ENCODE results near the gene XRN2. TPM values are rescaled to one million over a fixed set of nuclear protein-coding genes. Genes with fewer than 3 reads are reported as not detected.

The XRN2 gene
- total RNA-seq, 1 donor from 2014 or later: 156 TPM

DNA sequence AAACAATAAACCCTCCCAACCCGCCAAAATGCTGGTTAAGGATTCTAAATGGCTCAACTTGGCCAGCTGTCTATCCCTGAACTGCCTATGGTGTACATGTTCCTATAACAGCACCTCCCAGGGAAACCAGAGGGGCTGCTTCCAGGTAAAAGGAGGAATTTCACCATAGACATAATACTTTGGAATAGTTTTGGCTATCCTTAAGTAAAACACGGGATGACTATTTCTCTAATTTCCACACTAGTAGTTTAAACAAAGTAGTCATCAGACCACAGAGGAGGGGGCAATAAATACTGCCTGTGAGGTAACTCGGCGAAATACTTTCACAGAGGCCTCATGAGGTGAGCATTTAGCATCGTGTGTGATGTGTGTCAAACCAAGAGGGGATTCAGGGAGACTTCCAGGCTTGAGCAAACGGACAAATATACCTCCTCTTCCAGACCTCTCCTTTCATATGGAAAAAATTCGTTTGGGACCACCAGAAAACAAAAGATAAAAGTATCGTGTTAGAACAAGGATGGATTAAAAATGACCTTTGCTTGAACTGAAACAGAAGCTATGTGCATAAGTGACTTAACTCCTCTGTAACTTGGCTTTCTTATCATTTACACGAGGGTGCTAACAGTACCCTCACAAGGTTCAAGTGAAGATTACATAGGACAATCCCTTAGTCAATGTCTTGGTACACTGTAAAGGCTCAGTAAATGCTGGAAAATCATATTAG, 1.0 kb upstream of the XRN2 start:
- no peak for DNase-seq (ENCODE audit: low read depth)

- DNase-seq (ENCODE audit: low read depth): no peak
Measured at GRCh38 chr20:21302664-21303060, 469 bp upstream of the XRN2 start.

DNA sequence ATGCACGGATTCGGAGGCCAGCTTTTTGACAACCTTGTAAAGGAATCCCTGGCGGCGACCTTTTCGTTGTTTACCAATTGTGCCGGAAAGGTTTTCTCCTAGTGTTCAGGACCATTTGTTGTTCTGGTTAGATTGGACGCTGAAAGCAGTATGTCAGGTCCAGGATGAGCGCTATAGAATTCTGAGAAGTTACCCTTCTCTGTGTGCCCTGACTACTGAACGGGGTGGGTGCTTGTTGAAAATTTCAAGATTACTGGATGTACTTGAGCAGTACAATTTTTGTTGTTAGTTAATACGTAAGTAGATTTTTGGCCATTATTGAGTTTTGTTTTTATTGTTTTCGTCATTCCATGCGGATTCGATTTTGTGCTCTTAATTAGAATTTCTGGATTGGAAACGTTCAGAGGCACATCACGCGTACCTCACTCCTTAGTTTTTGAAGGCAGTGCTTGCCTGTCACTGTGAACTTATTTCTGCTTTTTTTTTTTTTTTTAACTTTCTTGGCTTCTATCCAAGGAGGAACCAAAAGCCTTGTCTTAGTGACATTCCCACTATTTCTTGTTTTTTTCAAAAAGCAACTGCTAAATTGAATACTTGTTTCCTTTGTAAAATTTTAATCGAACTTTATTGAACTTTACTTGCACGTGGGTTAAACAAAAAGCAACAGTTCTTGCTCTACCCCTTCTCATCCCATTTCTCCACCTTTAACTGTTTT, 898 bp downstream of the XRN2 start:
- peak; percentile 25 for DNase-seq (ENCODE audit: low read depth)

- no peak for DNase-seq (ENCODE audit: low read depth)
Measured at GRCh38 chr20:21308340-21308739, 5.2 kb downstream of the XRN2 start.

- DNase-seq (ENCODE audit: low read depth): no peak
Measured at GRCh38 chr20:21309678-21310467, 6.7 kb downstream of the XRN2 start.

- no peak for DNase-seq (ENCODE audit: low read depth)
Measured at GRCh38 chr20:21312813-21313474, 9.8 kb downstream of the XRN2 start.

GRCh38 chr20:21315138-21315537, 12.0 kb downstream of the XRN2 start:
- no peak for DNase-seq (ENCODE audit: low read depth)

GRCh38 chr20:21322083-21322710, 19.1 kb downstream of the XRN2 start:
- DNase-seq (ENCODE audit: low read depth): no peak

- peak; percentile 31 for DNase-seq (ENCODE audit: low read depth)
Measured at GRCh38 chr20:21322921-21323331, 19.8 kb downstream of the XRN2 start.

DNA sequence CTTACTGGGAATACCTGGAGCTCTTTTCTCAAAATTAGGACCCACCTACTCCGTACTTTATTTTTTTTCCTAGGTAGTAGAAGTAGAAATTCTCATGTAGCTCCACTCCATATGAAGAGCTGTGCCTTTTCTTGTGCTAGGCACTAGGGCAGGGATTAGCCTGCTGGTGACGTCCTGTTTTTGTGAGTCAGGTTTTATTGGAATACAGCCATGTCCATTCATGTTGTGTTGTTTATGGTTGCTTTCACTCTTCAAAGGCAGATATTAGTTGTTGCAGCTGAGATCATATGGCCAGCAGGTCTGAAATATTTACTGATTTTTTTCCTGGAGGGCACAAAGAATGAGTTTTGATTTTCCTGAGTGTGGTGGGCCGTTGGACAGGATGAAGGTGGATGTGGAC, 20.5 kb downstream of the XRN2 start:
- peak; percentile 85 for DNase-seq (ENCODE audit: low read depth)

DNA sequence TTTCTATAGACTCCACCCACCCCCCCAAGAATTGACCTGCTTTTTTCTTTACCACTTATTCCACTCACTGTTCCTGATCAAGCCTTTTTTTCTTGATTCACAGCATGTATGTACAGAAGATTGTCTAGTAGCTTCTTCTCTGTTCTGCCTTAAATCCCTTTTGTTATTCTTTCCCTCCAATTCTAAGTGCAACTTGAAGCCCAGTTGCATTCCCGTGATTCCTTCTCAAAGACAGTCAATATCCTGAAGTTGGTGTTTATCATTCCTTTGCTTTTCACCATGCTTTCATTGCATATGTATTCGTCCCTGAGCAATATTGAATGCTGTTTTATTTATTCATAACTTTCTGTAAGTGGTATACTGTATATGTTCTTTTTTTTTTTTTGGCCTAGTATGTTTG, 21.0 kb downstream of the XRN2 start:
- no peak for DNase-seq (ENCODE audit: low read depth)

- no peak for DNase-seq (ENCODE audit: low read depth)
Measured at GRCh38 chr20:21325296-21325695, 22.2 kb downstream of the XRN2 start.

DNA sequence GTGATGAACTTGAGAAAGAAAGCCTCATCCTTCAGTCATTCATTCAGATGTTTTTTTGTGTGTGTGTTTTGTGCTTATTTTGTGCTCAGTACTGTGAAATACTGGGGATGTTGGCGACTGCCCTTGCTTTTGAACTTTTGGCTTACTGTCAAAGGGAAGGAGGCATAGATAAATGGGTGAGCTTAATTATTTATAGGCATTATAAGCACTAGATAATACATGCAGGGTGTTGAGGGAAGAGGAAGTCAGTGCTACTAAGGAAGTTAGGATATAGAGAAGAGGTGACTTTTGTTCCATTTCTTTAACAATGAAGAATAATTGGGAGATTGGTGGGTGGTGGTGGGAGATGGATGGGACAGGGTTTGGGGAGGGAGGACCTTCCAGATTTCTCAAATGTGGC, 23.6 kb downstream of the XRN2 start:
- DNase-seq (ENCODE audit: low read depth): no peak

DNA sequence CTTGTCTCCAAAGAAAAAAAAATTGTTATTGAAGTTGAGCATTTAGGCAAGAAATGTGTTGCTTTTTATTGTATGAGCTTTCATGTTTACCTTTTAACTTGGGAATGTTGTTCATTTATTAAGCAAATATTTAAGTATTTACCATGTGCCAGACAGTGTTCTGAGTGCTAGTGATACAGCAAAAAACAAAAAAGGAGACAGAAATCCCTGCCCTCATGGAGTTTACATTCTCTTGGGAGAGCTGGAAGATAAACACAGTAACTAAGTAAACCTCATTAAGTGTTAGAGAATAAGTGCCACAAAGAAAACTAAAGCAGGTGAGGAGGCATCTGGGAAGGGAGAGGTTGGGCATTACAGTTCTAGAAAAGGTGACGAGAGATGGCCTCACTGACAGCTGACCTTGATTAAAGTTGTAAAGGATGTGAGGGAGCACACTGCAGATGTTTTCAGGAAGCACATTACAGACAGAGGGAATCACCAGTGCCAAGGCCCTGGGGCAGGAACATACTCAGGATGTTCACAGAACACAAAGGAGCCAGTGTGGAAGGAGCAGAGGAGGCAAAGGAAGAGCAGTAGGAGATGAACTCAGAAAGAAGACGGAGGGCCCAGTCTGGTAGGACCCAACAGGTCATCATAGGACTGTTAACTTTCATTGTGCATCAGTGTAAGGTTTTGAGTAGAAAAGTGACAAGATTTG, 33.5 kb downstream of the XRN2 start:
- DNase-seq (ENCODE audit: low read depth): no peak

DNA sequence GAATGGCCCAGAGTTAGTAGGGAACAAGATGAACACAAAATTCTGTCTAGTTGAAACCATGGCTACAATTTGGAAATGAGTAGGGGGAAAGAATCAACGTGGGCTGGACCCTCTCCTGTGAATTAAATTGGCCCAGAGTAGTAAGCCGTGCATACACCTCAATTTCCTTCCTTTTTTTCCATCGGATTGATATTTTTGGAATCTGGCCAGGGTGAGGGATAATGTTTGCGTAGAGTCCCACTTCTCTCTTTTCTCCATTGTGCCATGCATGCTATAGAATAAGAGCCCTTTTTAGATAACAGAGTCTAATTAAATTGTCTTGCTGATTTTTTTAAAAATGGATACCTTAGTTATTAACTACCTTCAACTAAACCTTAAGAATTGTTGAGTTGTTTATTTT, 35.2 kb downstream of the XRN2 start:
- DNase-seq (ENCODE audit: low read depth): no peak

DNA sequence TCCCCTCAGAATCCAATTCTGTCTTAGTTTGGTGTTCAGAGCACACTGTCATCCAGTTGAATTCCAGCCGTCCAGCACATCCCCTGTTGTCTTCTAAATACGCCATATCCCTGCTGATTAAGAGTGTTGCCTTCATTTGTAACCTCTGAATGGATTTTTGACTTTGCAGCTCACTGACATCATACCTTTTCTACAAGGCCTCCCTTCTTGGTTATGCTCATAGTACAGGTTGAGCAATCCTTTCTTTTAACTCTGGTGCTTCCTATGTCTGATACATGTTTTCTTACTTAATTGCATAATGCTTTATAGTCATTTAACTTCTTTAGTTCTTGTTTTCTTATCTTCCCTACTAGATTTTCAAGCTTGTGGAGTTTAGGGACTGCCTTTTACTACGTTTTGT, 36.4 kb downstream of the XRN2 start:
- DNase-seq (ENCODE audit: low read depth): no peak

- DNase-seq (ENCODE audit: low read depth): no peak
Measured at GRCh38 chr20:21340991-21341697, 38.0 kb downstream of the XRN2 start.

DNA sequence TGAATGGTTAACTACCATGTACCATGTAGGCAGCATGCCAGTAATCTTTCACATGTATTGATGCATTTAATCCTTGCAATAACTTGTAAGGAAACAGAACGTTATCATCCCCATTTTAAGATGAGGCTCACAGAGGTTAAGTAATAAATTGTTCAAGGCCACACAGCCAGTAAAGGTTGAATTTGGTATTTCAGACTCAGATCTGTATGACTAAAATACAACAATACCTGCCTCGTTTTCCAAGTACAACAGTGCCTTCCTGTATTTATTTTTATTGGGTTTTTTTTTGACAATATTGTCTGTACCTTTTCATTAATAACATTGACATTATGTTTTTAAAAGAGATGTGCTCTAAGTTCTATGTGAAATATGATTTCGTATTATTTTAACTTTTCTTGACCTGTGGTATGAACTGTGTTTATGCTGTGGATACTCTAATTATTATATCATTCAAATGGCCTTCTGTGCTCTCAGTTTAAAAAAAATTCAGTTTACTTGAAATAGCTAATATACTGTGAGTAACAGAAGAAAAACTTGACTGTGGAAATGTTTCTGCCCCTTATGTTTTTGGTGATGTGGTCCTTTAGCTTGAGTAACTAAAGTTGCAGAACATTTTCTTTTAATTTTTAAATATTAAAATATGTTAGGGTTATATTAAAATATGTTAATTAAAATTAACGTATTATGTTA, 39.7 kb downstream of the XRN2 start:
- no peak for DNase-seq (ENCODE audit: low read depth)

DNA sequence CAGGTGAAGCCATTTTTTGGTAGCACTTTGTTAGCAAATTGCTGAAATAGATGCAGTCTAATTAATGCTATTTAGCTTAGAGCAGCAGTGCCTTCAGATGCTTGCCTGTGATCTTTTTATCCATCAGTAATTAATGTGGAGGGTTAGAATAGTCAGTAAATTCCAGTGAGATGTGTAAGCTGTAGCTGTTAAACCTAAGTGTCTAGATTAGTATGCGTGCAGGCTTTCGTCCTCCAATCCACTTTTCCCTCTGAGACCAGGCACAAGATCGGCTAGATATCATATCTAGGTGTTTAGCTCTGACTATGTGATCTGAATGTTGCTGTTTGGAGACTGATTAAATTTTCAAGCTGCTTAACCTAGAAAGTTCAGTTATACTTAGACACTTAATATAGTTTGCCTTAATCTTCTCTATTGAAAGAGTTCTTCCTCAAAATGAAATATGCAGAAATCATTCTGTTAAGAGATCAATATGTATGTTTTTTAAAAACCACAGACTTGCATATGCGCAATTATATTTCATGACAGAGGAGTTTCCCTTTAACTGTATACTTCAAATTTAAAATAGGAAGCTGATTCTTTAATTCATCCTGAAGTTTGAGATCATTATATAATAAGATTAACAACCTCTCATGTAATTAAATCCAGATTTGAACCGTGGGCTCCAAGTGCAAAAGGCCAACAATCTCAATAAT, 41.2 kb downstream of the XRN2 start:
- peak; percentile 6 for DNase-seq (ENCODE audit: low read depth)
